HCT116 (cell line): Measurements from ENCODE around the gene ADORA2B. TPM values are rescaled to one million over a fixed set of nuclear protein-coding genes. Genes with fewer than 3 reads are reported as not detected.

Experiments
- ATAC-seq: fragments of 200-7000 bp; cut with Tn5 transposase; 2 replicates; pipeline ENCODE4 v1.9.1; 2020; ENCODE audit warnings: mild to moderate bottlenecking, moderate library complexity
- BruUV-seq: library from RNA; stranded (reverse); fragments of 400-500 nt; replicated peaks from 2 replicates; lab custom pipeline; 2021; lab: Mats Ljungman, UMichigan
- CTCF ChIA-PET: fragments of 300-600 bp; sonication (Branson Sonifier 250); formaldehyde crosslinking; loops from one replicate; lab custom pipeline; 2021; ENCODE audit warnings: antibody characterized with exemption; lab: Charles Lee
- POLR2A ChIA-PET: fragments of 300-600, 350-600 bp; sonication (Branson Sonifier 250); formaldehyde crosslinking; loops from one replicate; lab custom pipeline; 2021; ENCODE audit warnings: antibody characterized with exemption; lab: Charles Lee
- RAD21 ChIA-PET, 2 experiments: fragments of 300-600 bp; sonication (Branson Sonifier 250); formaldehyde crosslinking; loops; one replicate each; lab custom pipeline; 2023; ENCODE audit warnings: low total read pairs in 2 of 2; ENCODE audit not compliant: uncharacterized antibody in 2 of 2, unreplicated experiment in 2 of 2, low non-redundant PET in 1 of 2; lab: Charles Lee
- DNase-seq: peaks from one replicate; pipeline ENCODE4 v3.0.0-alpha.2; 2010; ENCODE audit warnings: low read depth, low spot score
- H2AFZ ChIP-seq: fragments of 200-600 bp; shearing (Covaris generic), sonication (generic); 2 replicates; pipeline ENCODE4 v1.6.1; 2017; ENCODE audit warnings: low read depth, mixed run types, mixed read lengths, antibody characterized with exemption, low read length; ENCODE audit not compliant: poor library complexity, severe bottlenecking
- H3K27ac ChIP-seq: 2 replicates; pipeline ENCODE4 v1.5.1; 2012; ENCODE audit warnings: low read depth, low read length
- H3K27me3 ChIP-seq: fragments of 200-600 bp; sonication (generic); 2 replicates; pipeline ENCODE4 v1.6.1; 2016; ENCODE audit warnings: mixed run types, low read length, mixed read lengths; ENCODE audit not compliant: insufficient read depth
- H3K36me3 ChIP-seq, 2 experiments: fragments of 200-500 bp in 1 of 2; fragments of 200-600 bp in 1 of 2; sonication (Bioruptor generic) in 1 of 2; sonication (generic) in 1 of 2; 2 replicates each; pipeline versions ENCODE4 v1.5.1 to v1.6.1; 2014 to 2016; ENCODE audit warnings: low read length in 2 of 2, inconsistent platforms in 1 of 2, mixed read lengths in 1 of 2, mixed run types in 1 of 2; ENCODE audit not compliant: insufficient read depth in 2 of 2, control insufficient read depth in 1 of 2
- H3K4me1 ChIP-seq, 2 experiments: fragments of 200-600 bp in 1 of 2; sonication (generic) in 1 of 2; 2 replicates each; pipeline versions ENCODE4 v1.5.1 to v1.6.1; 2012 to 2017; ENCODE audit warnings: low read length in 2 of 2, inconsistent platforms in 1 of 2, mild to moderate bottlenecking in 1 of 2, mixed read lengths in 1 of 2, mixed run types in 1 of 2, moderate library complexity in 1 of 2; ENCODE audit not compliant: insufficient read depth in 2 of 2, control insufficient read depth in 1 of 2
- H3K4me2 ChIP-seq: fragments of 200-600 bp; sonication (generic); 2 replicates; pipeline ENCODE4 v1.6.1; 2017; ENCODE audit warnings: mixed run types, low read length, mixed read lengths
- H3K4me3 ChIP-seq, 2 experiments: fragments of 200-600 bp in 1 of 2; sonication (generic) in 1 of 2; replicated peaks in 1 of 2; 2 replicates each; pipeline ENCODE4 v1.5.1; 2011 to 2016; ENCODE audit warnings: low read length in 2 of 2, control low read depth in 1 of 2, low read depth in 1 of 2, mild to moderate bottlenecking in 1 of 2, mixed read lengths in 1 of 2, mixed run types in 1 of 2
- H3K79me2 ChIP-seq: fragments of 200-600 bp; sonication (generic); 2 replicates; pipeline ENCODE4 v1.6.1; 2017; ENCODE audit warnings: mild to moderate bottlenecking, mixed run types, low read length, moderate library complexity, mixed read lengths; ENCODE audit not compliant: insufficient read depth
- H3K9ac ChIP-seq: fragments of 200-600 bp; sonication (generic); 2 replicates; pipeline ENCODE4 v1.6.1; 2016; ENCODE audit warnings: low read length, mixed read lengths
- H3K9me2 ChIP-seq: fragments of 200-600 bp; sonication (generic), shearing (Covaris generic); 2 replicates; pipeline ENCODE4 v1.6.1; 2017; ENCODE audit warnings: mixed run types, mild to moderate bottlenecking, moderate library complexity; ENCODE audit not compliant: insufficient read depth
- H3K9me3 ChIP-seq, 2 experiments: fragments of 200-500 bp in 1 of 2; fragments of 200-600 bp in 1 of 2; sonication (Bioruptor generic) in 1 of 2; sonication (generic) in 1 of 2; 2 replicates each; pipeline ENCODE4 v1.6.1; 2014 to 2017; ENCODE audit warnings: low read length in 2 of 2, mixed read lengths in 2 of 2, inconsistent platforms in 1 of 2, low read depth in 1 of 2, mild to moderate bottlenecking in 1 of 2, mixed run types in 1 of 2, moderate library complexity in 1 of 2; ENCODE audit not compliant: control insufficient read depth in 1 of 2, insufficient read depth in 1 of 2
- H4K20me1 ChIP-seq: fragments of 200-600 bp; sonication (generic), shearing (Covaris generic); 2 replicates; pipeline ENCODE4 v1.6.1; 2017; ENCODE audit warnings: mixed run types, mild to moderate bottlenecking, moderate library complexity; ENCODE audit not compliant: insufficient read depth
- CBX3 ChIP-seq: IDR thresholded peaks from 2 replicates; pipeline ENCODE4 v1.6.1; 2012; ENCODE audit warnings: low read depth
- EZH2phosphoT487 ChIP-seq: fragments of 200-600 bp; IDR thresholded peaks from 2 replicates; pipeline ENCODE4 v1.6.1; 2018; ENCODE audit warnings: antibody characterized with exemption, borderline replicate concordance
- FOSL1 ChIP-seq: IDR thresholded peaks from 2 replicates; pipeline ENCODE4 v1.6.1; 2012; ENCODE audit warnings: low read depth
- JUND ChIP-seq: IDR thresholded peaks from 2 replicates; pipeline ENCODE4 v1.6.1; 2012
- POLR2A ChIP-seq: IDR thresholded peaks from 2 replicates; pipeline ENCODE4 v1.7.0; 2011; ENCODE audit warnings: borderline replicate concordance; ENCODE audit not compliant: insufficient read depth, insufficient read length; ENCODE audit errors: extremely low read depth
- POLR2AphosphoS5 ChIP-seq: IDR thresholded peaks from 2 replicates; pipeline ENCODE4 v1.6.1; 2011; ENCODE audit warnings: mild to moderate bottlenecking, low read depth, low read length, moderate library complexity
- RAD21 ChIP-seq: IDR thresholded peaks from 2 replicates; pipeline ENCODE4 v1.6.1; 2012; ENCODE audit warnings: low read depth, mild to moderate bottlenecking
- SIN3A ChIP-seq: IDR thresholded peaks from 2 replicates; pipeline ENCODE4 v1.6.1; 2012; ENCODE audit warnings: low read depth
- SP1 ChIP-seq: IDR thresholded peaks from 2 replicates; pipeline ENCODE4 v1.6.1; 2012; ENCODE audit warnings: low read depth
- TCF7L2 ChIP-seq: IDR thresholded peaks from 2 replicates; pipeline ENCODE4 v1.7.0; 2011; ENCODE audit warnings: borderline replicate concordance, inconsistent platforms; ENCODE audit not compliant: insufficient read depth, insufficient read length; ENCODE audit errors: extremely low read depth
- ZFX ChIP-seq: fragments of 450-650 bp; IDR thresholded peaks from 2 replicates; pipeline ENCODE4 v1.6.1; 2017
- ZNF274 ChIP-seq: fragments of 200-500 bp; sonication (Bioruptor generic); IDR thresholded peaks from 2 replicates; pipeline ENCODE4 v1.6.1; 2014; ENCODE audit warnings: mild to moderate bottlenecking, low read depth, low read length, inconsistent platforms
- intact Hi-C: fragments of 100-400 bp; cut with micrococcal nuclease; formaldehyde crosslinking; loops from 2 replicates; pipeline ENCODE4 v1.10.0; 2022
- total RNA-seq: library from RNA; stranded (reverse); gene quantifications from one replicate; pipeline ENCODE4 v1.2.1, GENCODE V29; 2021; ENCODE audit not compliant: unreplicated experiment
- TF ChIP-seq, protein P1 (sequence below): IDR thresholded peaks from 2 replicates; pipeline ENCODE4 v1.6.1; 2011; ENCODE audit warnings: mild to moderate bottlenecking, low read length, moderate library complexity; ENCODE audit not compliant: insufficient replicate concordance; ENCODE audit errors: extremely low read depth
- TF ChIP-seq, protein P2 (sequence below), 3 experiments: fragments of 200-600 bp in 1 of 3; sonication (generic) in 1 of 3; IDR thresholded peaks in 2 of 3; conservative IDR thresholded peaks in 1 of 3; 2 replicates each; pipeline ENCODE4 v1.5.1; 2012 to 2017; ENCODE audit warnings: low read depth in 2 of 3, low read length in 2 of 3, antibody characterized with exemption in 1 of 3, borderline replicate concordance in 1 of 3, control low read depth in 1 of 3, mild to moderate bottlenecking in 1 of 3, mixed read lengths in 1 of 3, mixed run types in 1 of 3, moderate library complexity in 1 of 3; ENCODE audit not compliant: insufficient read depth in 1 of 3

Gene ADORA2B
- total RNA-seq, 1 experiment from 2014 or later: 47.5 TPM

DNA sequence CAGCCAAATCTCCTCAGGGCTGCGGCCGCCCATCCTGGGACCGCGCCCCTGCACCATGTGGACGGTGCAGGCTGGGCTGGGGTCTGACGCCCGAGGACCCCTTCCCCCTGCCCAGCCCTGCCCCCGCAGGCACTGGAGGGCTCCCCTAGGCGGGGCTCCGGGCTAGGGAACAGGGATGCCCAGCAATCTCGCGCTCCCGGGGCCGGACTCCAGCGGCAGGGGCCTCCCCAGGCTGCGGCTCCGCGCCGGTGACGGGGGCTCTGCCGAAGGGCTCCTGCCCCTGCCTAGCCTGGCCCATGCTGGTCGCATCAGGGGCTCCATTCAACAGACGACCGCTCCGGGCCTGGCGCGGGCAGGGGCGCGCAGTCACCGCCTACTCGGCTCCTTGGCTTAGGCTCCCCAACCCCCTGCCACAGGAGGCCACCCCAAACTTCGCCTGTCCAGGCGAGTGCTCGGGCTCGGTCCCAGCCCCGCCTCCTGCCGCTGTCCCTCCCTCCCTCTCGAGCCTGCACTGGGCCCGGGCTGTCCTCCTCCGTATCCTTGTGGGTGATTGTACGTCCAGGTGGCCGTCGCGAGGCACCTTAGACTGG is 27.4 kb upstream of the ADORA2B start:
- ChIA-PET CTCF (no interaction called here), POLR2A (no interaction called here), RAD21 (no interaction called here)
- peaks cover 18 to 36% of the 10 kb centered on the region in 2 experiments for H3K4me1 ChIP-seq
- no peak overlapping the region for H3K4me3 ChIP-seq
- no peak overlapping the region for H2AFZ ChIP-seq
- H3K9ac ChIP-seq: no peak overlapping the region
- H3K4me2 ChIP-seq: no peak overlapping the region
- no peaks in the 10 kb centered on the region for H3K9me2 ChIP-seq
- no peaks in the 10 kb centered on the region for H3K36me3 ChIP-seq
- no peaks in the 10 kb centered on the region for H3K27me3 ChIP-seq
- ATAC-seq (no peak), DNase-seq (no peak)
- no peaks in the 10 kb centered on the region for H3K79me2 ChIP-seq
- intact Hi-C loops: no loop called here
- TF ChIP-seq ZNF274 (no peak), SIN3A (no peak), RAD21 (no peak), JUND (no peak), FOSL1 (no peak), SP1 (no peak), POLR2A (no peak), TCF7L2 (no peak), ZFX (no peak), EZH2phosphoT487 (no peak), CBX3 (no peak), POLR2AphosphoS5 (no peak)
- TF ChIP-seq, protein P1, sequence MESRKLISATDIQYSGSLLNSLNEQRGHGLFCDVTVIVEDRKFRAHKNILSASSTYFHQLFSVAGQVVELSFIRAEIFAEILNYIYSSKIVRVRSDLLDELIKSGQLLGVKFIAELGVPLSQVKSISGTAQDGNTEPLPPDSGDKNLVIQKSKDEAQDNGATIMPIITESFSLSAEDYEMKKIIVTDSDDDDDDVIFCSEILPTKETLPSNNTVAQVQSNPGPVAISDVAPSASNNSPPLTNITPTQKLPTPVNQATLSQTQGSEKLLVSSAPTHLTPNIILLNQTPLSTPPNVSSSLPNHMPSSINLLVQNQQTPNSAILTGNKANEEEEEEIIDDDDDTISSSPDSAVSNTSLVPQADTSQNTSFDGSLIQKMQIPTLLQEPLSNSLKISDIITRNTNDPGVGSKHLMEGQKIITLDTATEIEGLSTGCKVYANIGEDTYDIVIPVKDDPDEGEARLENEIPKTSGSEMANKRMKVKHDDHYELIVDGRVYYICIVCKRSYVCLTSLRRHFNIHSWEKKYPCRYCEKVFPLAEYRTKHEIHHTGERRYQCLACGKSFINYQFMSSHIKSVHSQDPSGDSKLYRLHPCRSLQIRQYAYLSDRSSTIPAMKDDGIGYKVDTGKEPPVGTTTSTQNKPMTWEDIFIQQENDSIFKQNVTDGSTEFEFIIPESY: no peak
- TF ChIP-seq, protein P2, sequence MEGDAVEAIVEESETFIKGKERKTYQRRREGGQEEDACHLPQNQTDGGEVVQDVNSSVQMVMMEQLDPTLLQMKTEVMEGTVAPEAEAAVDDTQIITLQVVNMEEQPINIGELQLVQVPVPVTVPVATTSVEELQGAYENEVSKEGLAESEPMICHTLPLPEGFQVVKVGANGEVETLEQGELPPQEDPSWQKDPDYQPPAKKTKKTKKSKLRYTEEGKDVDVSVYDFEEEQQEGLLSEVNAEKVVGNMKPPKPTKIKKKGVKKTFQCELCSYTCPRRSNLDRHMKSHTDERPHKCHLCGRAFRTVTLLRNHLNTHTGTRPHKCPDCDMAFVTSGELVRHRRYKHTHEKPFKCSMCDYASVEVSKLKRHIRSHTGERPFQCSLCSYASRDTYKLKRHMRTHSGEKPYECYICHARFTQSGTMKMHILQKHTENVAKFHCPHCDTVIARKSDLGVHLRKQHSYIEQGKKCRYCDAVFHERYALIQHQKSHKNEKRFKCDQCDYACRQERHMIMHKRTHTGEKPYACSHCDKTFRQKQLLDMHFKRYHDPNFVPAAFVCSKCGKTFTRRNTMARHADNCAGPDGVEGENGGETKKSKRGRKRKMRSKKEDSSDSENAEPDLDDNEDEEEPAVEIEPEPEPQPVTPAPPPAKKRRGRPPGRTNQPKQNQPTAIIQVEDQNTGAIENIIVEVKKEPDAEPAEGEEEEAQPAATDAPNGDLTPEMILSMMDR (IDR thresholded peaks at IDR 0.05 in 2 of 3, conservative IDR thresholded peaks at IDR 0.05 in 1 of 3; ENCODE audit: borderline replicate concordance in 1 of 3, insufficient read depth in 1 of 3, low read depth in 2 of 3, low read length in 2 of 3): no peak
- no TSS peak for BruUV-seq
- H3K9me3 ChIP-seq: no peaks in the 10 kb centered on the region
- H3K27ac ChIP-seq: no peak overlapping the region
- no peaks in the 10 kb centered on the region for H4K20me1 ChIP-seq
